Measurements from ENCODE around the gene MYMX. TPM values are rescaled to one million over a fixed set of nuclear protein-coding genes. Genes with fewer than 3 reads are reported as not detected.

The MYMX gene
- total RNA-seq (0.21 TPM in 1 of 2 replicates, not detected in the other), polyA plus RNA-seq (0.55 and 1.0 TPM in 2 replicates)

DNA sequence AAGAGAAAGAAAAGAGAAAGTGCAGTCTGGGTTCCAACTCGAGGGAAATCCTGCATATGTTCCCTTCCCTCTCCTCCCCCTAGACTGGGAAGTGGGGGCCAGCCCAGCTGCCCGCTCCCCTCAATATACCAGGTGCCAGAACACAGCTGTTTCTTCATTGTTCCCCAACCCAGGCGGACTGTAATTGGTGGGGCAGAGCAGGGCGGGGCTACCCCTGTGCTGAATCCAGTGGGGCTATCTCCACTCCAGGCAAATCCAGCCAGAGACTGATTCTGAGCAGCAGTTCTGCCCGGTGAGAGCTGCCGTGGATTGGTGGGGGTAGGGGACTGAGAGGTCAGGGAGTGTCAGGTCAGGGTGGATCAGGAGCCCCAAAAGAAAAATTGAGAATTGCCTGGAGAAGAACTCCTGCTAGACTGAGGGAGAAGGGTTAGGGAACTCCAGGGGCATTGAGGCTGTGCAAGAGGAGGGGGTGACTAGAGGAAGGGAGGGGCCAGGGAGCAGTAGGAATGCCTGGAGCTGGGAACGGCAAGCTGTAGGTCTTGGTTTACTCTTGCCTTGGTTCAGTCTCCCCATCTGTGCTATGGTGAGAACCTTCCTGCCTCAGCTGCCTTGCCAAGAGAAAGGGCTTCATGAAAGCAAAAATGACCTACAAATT, at the start of gene MYMX:
Gene MYMX, plus strand, starts transcription at position 250 of the 655 bp plus-strand sequence. CDS start 546 bp downstream, outside the sequence.
- TF ChIP-seq, protein P1, sequence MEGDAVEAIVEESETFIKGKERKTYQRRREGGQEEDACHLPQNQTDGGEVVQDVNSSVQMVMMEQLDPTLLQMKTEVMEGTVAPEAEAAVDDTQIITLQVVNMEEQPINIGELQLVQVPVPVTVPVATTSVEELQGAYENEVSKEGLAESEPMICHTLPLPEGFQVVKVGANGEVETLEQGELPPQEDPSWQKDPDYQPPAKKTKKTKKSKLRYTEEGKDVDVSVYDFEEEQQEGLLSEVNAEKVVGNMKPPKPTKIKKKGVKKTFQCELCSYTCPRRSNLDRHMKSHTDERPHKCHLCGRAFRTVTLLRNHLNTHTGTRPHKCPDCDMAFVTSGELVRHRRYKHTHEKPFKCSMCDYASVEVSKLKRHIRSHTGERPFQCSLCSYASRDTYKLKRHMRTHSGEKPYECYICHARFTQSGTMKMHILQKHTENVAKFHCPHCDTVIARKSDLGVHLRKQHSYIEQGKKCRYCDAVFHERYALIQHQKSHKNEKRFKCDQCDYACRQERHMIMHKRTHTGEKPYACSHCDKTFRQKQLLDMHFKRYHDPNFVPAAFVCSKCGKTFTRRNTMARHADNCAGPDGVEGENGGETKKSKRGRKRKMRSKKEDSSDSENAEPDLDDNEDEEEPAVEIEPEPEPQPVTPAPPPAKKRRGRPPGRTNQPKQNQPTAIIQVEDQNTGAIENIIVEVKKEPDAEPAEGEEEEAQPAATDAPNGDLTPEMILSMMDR (IDR thresholded peaks at IDR 0.05; ENCODE audit: low read depth, low read length) = no peak
- Histone ChIP-seq H3K36me3 (no peaks in the 10 kb centered on the region), H3K4me3 (no peak within 1 kb of the TSS), H3K27ac (no peak within 1 kb of the TSS), H3K27me3 (no peaks in the 10 kb centered on the region), H3K9me3 (ENCODE audit: low read depth) (no peaks in the 10 kb centered on the region), H3K4me1 (ENCODE audit: low read depth) (peaks cover 11% of the 10 kb centered on the region)
- DNase-seq (ENCODE audit: low read depth in 1 of 2, low spot score in 1 of 2) = no peak

DNA sequence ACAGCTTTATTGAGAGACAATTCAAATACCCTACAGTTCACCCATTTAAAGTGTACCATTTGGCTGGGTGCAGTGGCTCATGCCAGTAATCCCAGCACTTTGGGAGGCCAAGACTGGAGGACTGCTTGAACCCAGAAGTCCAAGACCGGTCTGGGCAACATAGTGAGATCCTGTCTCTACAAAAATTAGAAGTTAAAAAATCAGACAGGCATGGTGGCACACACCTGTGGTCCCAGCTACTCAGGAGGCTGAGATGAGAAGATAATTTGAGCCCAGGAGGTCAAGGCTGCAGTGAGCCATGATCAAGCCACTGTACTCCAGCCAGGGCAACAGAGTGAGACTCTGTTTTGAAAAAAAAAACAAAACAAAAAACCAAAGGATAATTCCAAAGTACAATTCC, 49.2 kb upstream of the MYMX start:
- Histone ChIP-seq H3K36me3 (no peaks in the 10 kb centered on the region), H3K27ac (no peak overlapping the region), H3K4me1 (ENCODE audit: low read depth) (no peaks in the 10 kb centered on the region), H3K27me3 (no peaks in the 10 kb centered on the region), H3K4me3 (no peak overlapping the region), H3K9me3 (ENCODE audit: low read depth) (no peaks in the 10 kb centered on the region)
- TF ChIP-seq, protein P1 (IDR thresholded peaks at IDR 0.05; ENCODE audit: low read depth, low read length) = no peak
- DNase-seq (ENCODE audit: low read depth in 1 of 2, low spot score in 1 of 2) = no peak

DNA sequence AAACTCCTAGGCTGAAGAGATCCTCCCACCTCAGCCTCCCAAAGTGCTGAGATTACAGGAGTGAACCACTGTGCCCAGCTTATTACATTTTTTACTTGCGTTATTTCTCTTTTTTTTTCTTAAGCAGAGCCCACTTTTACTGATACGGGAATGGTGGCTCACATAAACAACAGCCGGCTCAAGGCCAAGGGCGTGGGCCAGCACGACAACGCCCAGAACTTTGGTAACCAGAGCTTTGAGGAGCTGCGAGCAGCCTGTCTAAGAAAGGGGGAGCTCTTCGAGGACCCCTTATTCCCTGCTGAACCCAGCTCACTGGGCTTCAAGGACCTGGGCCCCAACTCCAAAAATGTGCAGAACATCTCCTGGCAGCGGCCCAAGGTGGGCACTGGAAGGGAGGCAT, 47.6 kb upstream of the MYMX start:
- Histone ChIP-seq H3K9me3 (ENCODE audit: low read depth) (no peaks in the 10 kb centered on the region), H3K27ac (no peak overlapping the region), H3K27me3 (no peaks in the 10 kb centered on the region), H3K36me3 (no peaks in the 10 kb centered on the region), H3K4me3 (no peak overlapping the region), H3K4me1 (ENCODE audit: low read depth) (no peaks in the 10 kb centered on the region)
- TF ChIP-seq, protein P1 (IDR thresholded peaks at IDR 0.05; ENCODE audit: low read depth, low read length) = no peak
- DNase-seq (ENCODE audit: low read depth in 1 of 2, low spot score in 1 of 2) = no peak

DNA sequence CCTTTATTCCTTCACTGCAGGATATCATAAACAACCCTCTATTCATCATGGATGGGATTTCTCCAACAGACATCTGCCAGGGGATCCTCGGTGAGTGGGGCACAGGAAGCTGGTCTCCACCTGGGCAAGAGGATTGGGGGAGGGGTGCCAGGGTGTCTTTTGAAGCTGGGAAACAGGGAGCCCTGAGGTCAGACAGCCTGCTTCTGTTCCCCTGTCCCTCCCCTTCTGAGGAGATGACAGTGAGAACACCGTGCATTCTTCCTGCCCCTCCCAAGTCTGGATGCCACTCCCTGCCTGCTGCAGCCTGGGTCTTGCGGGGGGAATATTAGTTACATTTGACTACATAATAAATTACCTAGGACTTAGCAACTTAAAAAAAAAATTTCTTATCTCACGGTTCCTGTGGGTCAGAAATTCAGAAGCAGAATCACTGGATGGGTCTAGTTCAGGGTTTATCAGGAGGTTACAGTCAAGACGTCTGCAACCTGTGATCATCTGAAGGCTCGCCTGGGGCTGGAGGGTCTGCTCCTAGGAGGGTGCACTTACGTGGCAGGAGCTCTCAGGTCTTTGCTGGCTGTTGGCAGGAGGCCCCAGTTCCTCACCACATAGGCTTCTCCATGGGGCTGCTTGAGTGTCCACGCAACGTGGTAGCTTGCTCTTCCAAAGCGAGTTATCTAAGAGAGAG, 46.7 kb upstream of the MYMX start:
- no peaks in the 10 kb centered on the region for H3K4me1 ChIP-seq (ENCODE audit: low read depth)
- TF ChIP-seq, protein P1 (IDR thresholded peaks at IDR 0.05; ENCODE audit: low read depth, low read length) = no peak
- no peak overlapping the region for H3K27ac ChIP-seq
- no peak for DNase-seq (ENCODE audit: low read depth in 1 of 2, low spot score in 1 of 2)
- H3K4me3 ChIP-seq = no peak overlapping the region
- no peaks in the 10 kb centered on the region for H3K9me3 ChIP-seq (ENCODE audit: low read depth)
- H3K36me3 ChIP-seq = no peaks in the 10 kb centered on the region
- H3K27me3 ChIP-seq = no peaks in the 10 kb centered on the region

DNA sequence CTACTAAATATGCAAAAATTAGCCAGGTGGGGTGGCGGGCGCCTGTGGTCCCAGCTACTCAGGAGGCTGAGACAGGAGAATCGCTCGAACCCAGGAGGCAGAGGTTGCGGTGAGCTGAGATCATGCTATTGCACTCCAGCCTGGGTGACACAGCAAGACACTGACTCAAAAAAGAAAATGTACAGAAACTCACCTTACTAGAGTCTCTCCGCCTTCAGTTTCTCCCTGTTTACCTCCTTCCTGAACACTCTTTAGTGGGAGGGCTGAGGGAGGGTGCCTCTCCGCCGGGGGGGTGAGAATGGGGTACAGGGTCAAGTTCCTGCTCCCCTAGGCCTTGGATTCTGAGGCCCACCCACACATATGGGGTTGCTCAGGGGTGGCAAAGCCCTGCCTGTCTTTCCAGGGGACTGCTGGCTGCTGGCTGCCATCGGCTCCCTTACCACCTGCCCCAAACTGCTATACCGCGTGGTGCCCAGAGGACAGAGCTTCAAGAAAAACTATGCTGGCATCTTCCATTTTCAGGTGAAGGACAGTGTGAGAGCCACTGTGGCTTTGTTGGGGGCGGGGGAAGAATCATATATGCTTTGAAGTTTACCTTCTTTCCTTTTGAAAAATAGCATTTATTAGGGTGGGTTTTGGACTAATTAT, 44.7 kb upstream of the MYMX start:
- Histone ChIP-seq H3K27me3 (no peaks in the 10 kb centered on the region), H3K27ac (no peak overlapping the region), H3K36me3 (no peaks in the 10 kb centered on the region), H3K9me3 (ENCODE audit: low read depth) (no peaks in the 10 kb centered on the region), H3K4me3 (no peak overlapping the region), H3K4me1 (ENCODE audit: low read depth) (no peaks in the 10 kb centered on the region)
- TF ChIP-seq, protein P1 (IDR thresholded peaks at IDR 0.05; ENCODE audit: low read depth, low read length) = no peak
- DNase-seq (ENCODE audit: low read depth in 1 of 2, low spot score in 1 of 2) = no peak

Measured in cardiac muscle cell (in vitro differentiated cells and primary cell).